DND-41 (cell line): ENCODE measurements around the gene AADACL3.

Source experiments
- ATAC-seq: fragments of 200-7000 bp; cut with Tn5 transposase; 3 replicates; pipeline ENCODE4 v1.9.1; 2021; ENCODE audit warnings: low read depth; ENCODE audit not compliant: insufficient read depth
- DNase-seq: peaks from one replicate; pipeline ENCODE4 v3.0.0-alpha.2; 2020
- H2AFZ ChIP-seq: 2 replicates; pipeline ENCODE4 v1.6.0; 2012; ENCODE audit warnings: low read depth, low read length
- H3K27ac ChIP-seq: 2 replicates; pipeline ENCODE4 v1.5.1; 2012; ENCODE audit warnings: low read length, inconsistent platforms
- H3K27me3 ChIP-seq: fragments of 200-600 bp; sonication (generic); 2 replicates; pipeline ENCODE4 v1.6.0; 2012; ENCODE audit warnings: low read length, mild to moderate bottlenecking, inconsistent platforms; ENCODE audit not compliant: insufficient read depth, poor library complexity
- H3K36me3 ChIP-seq: 2 replicates; pipeline ENCODE4 v1.5.1; 2012; ENCODE audit warnings: low read length, inconsistent platforms; ENCODE audit not compliant: insufficient read depth
- H3K4me1 ChIP-seq: 2 replicates; pipeline ENCODE4 v1.5.1; 2012; ENCODE audit warnings: mild to moderate bottlenecking, low read length; ENCODE audit not compliant: insufficient read depth
- H3K4me2 ChIP-seq: 2 replicates; pipeline ENCODE4 v1.6.0; 2012; ENCODE audit warnings: mild to moderate bottlenecking, moderate library complexity, low read length, inconsistent platforms; ENCODE audit not compliant: insufficient read depth
- H3K4me3 ChIP-seq, 2 experiments: fragments of 200-600 bp in 1 of 2; shearing (Covaris generic) in 1 of 2; 2 replicates each; pipeline ENCODE4 v1.5.1; 2012 to 2016; ENCODE audit warnings: inconsistent platforms in 2 of 2, low read length in 2 of 2, mild to moderate bottlenecking in 2 of 2, low read depth in 1 of 2, moderate library complexity in 1 of 2
- H3K79me2 ChIP-seq: 2 replicates; pipeline ENCODE4 v1.6.0; 2012; ENCODE audit warnings: low read length, inconsistent platforms; ENCODE audit not compliant: insufficient read depth
- H3K9ac ChIP-seq: 2 replicates; pipeline ENCODE4 v1.6.0; 2012; ENCODE audit warnings: low read depth, mild to moderate bottlenecking, inconsistent platforms, low read length, moderate library complexity
- H3K9me3 ChIP-seq: 2 replicates; pipeline ENCODE4 v1.5.1; 2012; ENCODE audit warnings: low read length, moderate library complexity, mild to moderate bottlenecking, inconsistent platforms; ENCODE audit not compliant: insufficient read depth, severe bottlenecking
- H4K20me1 ChIP-seq: 2 replicates; pipeline ENCODE4 v1.6.0; 2012; ENCODE audit warnings: low read length; ENCODE audit not compliant: insufficient read depth
- CTCF ChIP-seq: IDR thresholded peaks from 2 replicates; pipeline ENCODE4 v1.5.1; 2012; ENCODE audit warnings: borderline replicate concordance, low read length, moderate library complexity, mild to moderate bottlenecking; ENCODE audit not compliant: poor library complexity, severe bottlenecking; ENCODE audit errors: extremely low read depth
- EZH2 ChIP-seq: IDR thresholded peaks from 3 replicates; pipeline ENCODE4 v1.6.1; 2012; ENCODE audit warnings: borderline replicate concordance, low read depth, mild to moderate bottlenecking, moderate library complexity, low read length, inconsistent platforms; ENCODE audit not compliant: severe bottlenecking

The AADACL3 gene

GRCh38 chr1:12678820-12679219 is 37.1 kb upstream of the AADACL3 start:
- ATAC-seq = no peak
- no peaks in the 10 kb centered on the region for H3K4me1 ChIP-seq
- TF ChIP-seq CTCF = no peak
- TF ChIP-seq EZH2 = no peak

GRCh38 chr1:12690156-12690555 is 25.8 kb upstream of the AADACL3 start:
- no peak for TF ChIP-seq CTCF
- TF ChIP-seq EZH2 = no peak
- H3K9ac ChIP-seq = no peak overlapping the region
- no peaks in the 10 kb centered on the region for H3K27me3 ChIP-seq
- H2AFZ ChIP-seq = no peak overlapping the region
- no peaks in the 10 kb centered on the region for H3K9me3 ChIP-seq
- H3K4me1 ChIP-seq = no peaks in the 10 kb centered on the region
- no peak for ATAC-seq
- no peak overlapping the region for H3K27ac ChIP-seq
- no peak overlapping the region for H3K4me2 ChIP-seq
- H3K79me2 ChIP-seq = no peaks in the 10 kb centered on the region
- H3K36me3 ChIP-seq = no peaks in the 10 kb centered on the region
- H3K4me3 ChIP-seq = no peak overlapping the region
- no peaks in the 10 kb centered on the region for H4K20me1 ChIP-seq
- no peak for DNase-seq

More at GRCh38 chr1:12678820-12679219, 37.1 kb upstream of the AADACL3 start:
- Histone ChIP-seq H3K27me3 (peaks cover 7% of the 10 kb centered on the region), H4K20me1 (no peaks in the 10 kb centered on the region), H2AFZ (no peak overlapping the region), H3K4me2 (no peak overlapping the region), H3K9ac (no peak overlapping the region), H3K4me3 (no peak overlapping the region), H3K9me3 (no peaks in the 10 kb centered on the region), H3K27ac (no peak overlapping the region), H3K79me2 (no peaks in the 10 kb centered on the region), H3K36me3 (no peaks in the 10 kb centered on the region)
- no peak for DNase-seq

- H3K9ac ChIP-seq = no peak overlapping the region
- H3K36me3 ChIP-seq = no peaks in the 10 kb centered on the region
- H3K9me3 ChIP-seq = no peaks in the 10 kb centered on the region
- peaks cover 5% of the 10 kb centered on the region for H3K27me3 ChIP-seq
- no peak for ATAC-seq
- H3K79me2 ChIP-seq = no peaks in the 10 kb centered on the region
- H3K4me3 ChIP-seq = no peak overlapping the region
- no peak overlapping the region for H3K4me2 ChIP-seq
- no peak overlapping the region for H3K27ac ChIP-seq
- DNase-seq = no peak
- no peaks in the 10 kb centered on the region for H4K20me1 ChIP-seq
- no peak overlapping the region for H2AFZ ChIP-seq
- no peaks in the 10 kb centered on the region for H3K4me1 ChIP-seq
- TF ChIP-seq EZH2 = no peak
- TF ChIP-seq CTCF = no peak
These were observed 22.7 kb upstream of the AADACL3 start for GRCh38 chr1:12692967-12693782.
